Adrenal gland (tissue), 12 donors: ENCODE measurements around the gene LRRC4. TPM values are rescaled to one million over a fixed set of nuclear protein-coding genes. Genes with fewer than 3 reads are reported as not detected.

Source experiments
- DNase-seq, 7 donors: peaks; one replicate each; pipeline ENCODE4 v3.0.0-alpha.2; 2019 to 2020
- H3K27ac ChIP-seq, 5 donors: fragments of 200-600 bp; sonication (generic) in 4 of 5; 1 replicate in 3 of 5; 2 replicates in 2 of 5; pipeline versions ENCODE4 v1.5.1 to v1.8.0; 2016 to 2020; ENCODE audit warnings: mild to moderate bottlenecking in 1 of 5
- H3K27me3 ChIP-seq: fragments of 200-600 bp; 2 replicates; pipeline ENCODE4 v1.8.0; 2021
- H3K36me3 ChIP-seq, 2 donors: fragments of 200-600 bp; replicated peaks in 1 of 2; 1 replicate in 1 of 2; 2 replicates in 1 of 2; pipeline versions ENCODE4 v1.5.1 to v1.8.0; 2018 to 2022
- H3K4me1 ChIP-seq, 2 donors: fragments of 200-600 bp; replicated peaks in 1 of 2; 1 replicate in 1 of 2; 2 replicates in 1 of 2; pipeline versions ENCODE4 v1.5.1 to v1.8.0; 2018 to 2021
- H3K4me3 ChIP-seq, 4 donors: fragments of 200-600 bp; sonication (generic) in 3 of 4; one replicate each; pipeline ENCODE4 v1.5.1; 2016 to 2018
- H3K9me3 ChIP-seq, 3 donors: fragments of 200-600 bp; sonication (generic) in 1 of 3; replicated peaks in 1 of 3; 1 replicate in 2 of 3; 2 replicates in 1 of 3; pipeline versions ENCODE4 v1.5.1 to v1.8.0; 2016 to 2021
- POLR2A ChIP-seq, 2 donors: fragments of 450-650 bp; IDR thresholded peaks; one replicate each; pipeline ENCODE4 v1.6.1; 2017; ENCODE audit warnings: antibody characterized with exemption in 2 of 2, mild to moderate bottlenecking in 2 of 2, moderate library complexity in 1 of 2
- WGBS, 4 donors: extraction: QIAGEN DNeasy Blood & Tissue Kit in 2 of 4; methylation state at CpG; one replicate each; pipeline versions ENCODE4 v1.1.5 to v1.1.7; 2013 to 2017; 5-methylcytosine and 5-hydroxymethylcytosine counted together
- intact Hi-C, 2 donors: fragments of 100-400 bp; cut with DNase I; formaldehyde crosslinking; loops; one replicate each; pipeline versions ENCODE4 v1.14.1 to v1.15.0; 2022 to 2023
- polyA plus RNA-seq, 3 donors: library from polyadenylated mRNA; stranded (reverse); fragments of 200-250 nt in 2 of 3; fragments of 350-450 nt in 1 of 3; fragmentation: Illumina TruSeq in 1 of 3; extraction: RNeasy Lipid Tissue Mini Kit (QIAGEN cat#74804) in 1 of 3; gene quantifications; one replicate each; pipeline ENCODE4 v1.2.3, GENCODE V29; 2013 to 2014
- total RNA-seq, 9 donors: library from RNA; depleted of rRNA in 4 of 9; stranded (reverse); fragments of >200 nt in 4 of 9; fragments of 120-200 nt in 1 of 9; fragmentation: NEBNext Ultra II Directional in 1 of 9; extraction: Animal tissue kit (Norgen Biotek cat#: 25700) in 1 of 9; gene quantifications; one replicate each; pipeline versions ENCODE4 v1.1.0 to v1.2.4, GENCODE V29; 2013 to 2023
- TF ChIP-seq, protein P1 (sequence below), 6 experiments: fragments of 450-650 bp in 4 of 6; fragments of 200-600 bp in 2 of 6; sonication (generic) in 1 of 6; IDR thresholded peaks; 1 replicate in 5 of 6; 2 replicates in 1 of 6; pipeline versions ENCODE4 v1.5.1 to v1.8.0; 2016 to 2021; ENCODE audit warnings: antibody characterized with exemption in 6 of 6, mild to moderate bottlenecking in 2 of 6, moderate library complexity in 1 of 6
- donor health status: healthy with polysubstance abuse.
- donor health status: Bipolar disorder and iron deficiency.
- donor health status: DM: yes; HTN: yes; CAD: no.
- donor health status: DM: no; HTN: no; CAD: no.
- donor health status: DM: no; HTN: no; CAD: no.
- donor health status: DM: yes; HTN: yes; CAD: no.

LRRC4 gene
- total and polyA plus RNA-seq, 12 donors = 2.2 to 23.7 (median 8.4) TPM

DNA sequence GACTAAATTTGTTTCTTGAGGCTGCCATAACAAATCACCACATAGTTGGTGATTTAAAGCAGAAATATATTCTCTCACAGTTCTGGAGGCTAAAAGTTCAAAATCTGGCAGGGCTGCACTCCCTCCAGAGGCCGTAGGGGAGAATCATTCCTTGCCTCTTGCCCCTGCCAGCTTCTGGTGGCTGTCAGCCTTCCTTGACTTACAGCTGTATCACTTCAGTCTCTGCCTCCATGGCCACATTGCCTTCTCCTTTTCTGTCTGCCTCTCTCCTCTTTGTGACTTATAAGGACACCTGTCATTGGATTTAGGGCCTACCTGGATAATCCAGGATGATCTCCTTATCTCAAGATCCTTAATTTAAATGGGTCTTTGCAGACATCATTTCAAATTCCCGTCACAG lies 5.8 kb upstream of the LRRC4 start:
- intact Hi-C loops = loop anchor here (5.0 to 10.0 kb wide), 3 partner anchors 98 to 322 kb away; no protein-coding TSS in a partner anchor
- Histone ChIP-seq H3K27ac (no peak overlapping the region), H3K4me1 (peaks cover 14 to 23% of the 10 kb centered on the region in 2 donors), H3K4me3 (no peak overlapping the region), H3K9me3 (no peaks in the 10 kb centered on the region), H3K36me3 (no peaks in the 10 kb centered on the region), H3K27me3 (no peaks in the 10 kb centered on the region)
- TF ChIP-seq, protein P1, sequence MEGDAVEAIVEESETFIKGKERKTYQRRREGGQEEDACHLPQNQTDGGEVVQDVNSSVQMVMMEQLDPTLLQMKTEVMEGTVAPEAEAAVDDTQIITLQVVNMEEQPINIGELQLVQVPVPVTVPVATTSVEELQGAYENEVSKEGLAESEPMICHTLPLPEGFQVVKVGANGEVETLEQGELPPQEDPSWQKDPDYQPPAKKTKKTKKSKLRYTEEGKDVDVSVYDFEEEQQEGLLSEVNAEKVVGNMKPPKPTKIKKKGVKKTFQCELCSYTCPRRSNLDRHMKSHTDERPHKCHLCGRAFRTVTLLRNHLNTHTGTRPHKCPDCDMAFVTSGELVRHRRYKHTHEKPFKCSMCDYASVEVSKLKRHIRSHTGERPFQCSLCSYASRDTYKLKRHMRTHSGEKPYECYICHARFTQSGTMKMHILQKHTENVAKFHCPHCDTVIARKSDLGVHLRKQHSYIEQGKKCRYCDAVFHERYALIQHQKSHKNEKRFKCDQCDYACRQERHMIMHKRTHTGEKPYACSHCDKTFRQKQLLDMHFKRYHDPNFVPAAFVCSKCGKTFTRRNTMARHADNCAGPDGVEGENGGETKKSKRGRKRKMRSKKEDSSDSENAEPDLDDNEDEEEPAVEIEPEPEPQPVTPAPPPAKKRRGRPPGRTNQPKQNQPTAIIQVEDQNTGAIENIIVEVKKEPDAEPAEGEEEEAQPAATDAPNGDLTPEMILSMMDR (IDR thresholded peaks at IDR 0.05) = no peak
- no peak for TF ChIP-seq POLR2A (IDR thresholded peaks at IDR 0.05)
- no peak for DNase-seq
- WGBS, 4 donors = 85 to 97% (median 92%) methylated on average over 2 of the region's 2 CpGs

DNA sequence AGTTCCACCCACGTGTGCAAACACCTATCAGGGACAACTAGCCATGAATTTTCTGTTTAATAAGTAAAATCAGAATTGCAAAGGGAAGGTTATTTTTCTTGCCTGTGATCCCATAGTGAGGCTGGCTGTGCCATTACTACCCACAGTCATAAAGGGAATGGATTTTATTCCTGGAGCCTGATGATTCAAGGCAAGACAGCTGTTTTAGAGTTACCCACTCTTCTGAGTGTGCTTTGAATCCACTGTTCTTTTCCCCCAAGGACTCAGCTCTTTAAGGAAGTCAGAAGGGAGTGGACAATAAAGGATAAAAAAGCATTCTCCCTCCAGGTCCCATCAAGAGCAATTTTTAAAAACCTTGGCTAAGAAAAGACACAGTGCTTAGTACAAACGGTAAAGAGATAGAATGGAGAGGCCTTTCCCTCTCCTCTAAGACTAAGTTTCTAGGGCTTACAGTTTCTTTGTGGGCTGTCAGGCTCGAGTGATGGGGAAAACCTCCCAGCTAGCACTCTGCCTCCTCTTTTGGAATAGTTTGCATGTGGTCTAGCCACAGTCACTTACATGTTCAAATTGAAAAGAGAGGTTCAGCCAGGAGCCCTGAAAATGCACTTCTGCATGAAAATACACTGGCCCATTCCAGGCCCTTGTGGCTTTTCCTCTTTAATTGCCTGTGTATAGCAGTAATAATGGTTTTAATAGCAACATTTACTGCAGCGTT lies 5.1 kb upstream of the LRRC4 start:
- intact Hi-C loops = loop anchor here (5.0 to 10.0 kb wide), 3 partner anchors 98 to 322 kb away; no protein-coding TSS in a partner anchor
- H3K4me1 ChIP-seq = peaks cover 11 to 22% of the 10 kb centered on the region in 2 donors
- no peaks in the 10 kb centered on the region for H3K9me3 ChIP-seq
- no peaks in the 10 kb centered on the region for H3K36me3 ChIP-seq
- H3K27me3 ChIP-seq = no peaks in the 10 kb centered on the region
- H3K4me3 ChIP-seq = no peak overlapping the region
- 75 to 84% (median 77%) methylated on average over 4 of the region's 4 CpGs for WGBS, 4 donors
- DNase-seq = no peak
- no peak overlapping the region for H3K27ac ChIP-seq
- TF ChIP-seq POLR2A (IDR thresholded peaks at IDR 0.05) = no peak
- TF ChIP-seq, protein P1 (IDR thresholded peaks at IDR 0.05) = no peak

DNA sequence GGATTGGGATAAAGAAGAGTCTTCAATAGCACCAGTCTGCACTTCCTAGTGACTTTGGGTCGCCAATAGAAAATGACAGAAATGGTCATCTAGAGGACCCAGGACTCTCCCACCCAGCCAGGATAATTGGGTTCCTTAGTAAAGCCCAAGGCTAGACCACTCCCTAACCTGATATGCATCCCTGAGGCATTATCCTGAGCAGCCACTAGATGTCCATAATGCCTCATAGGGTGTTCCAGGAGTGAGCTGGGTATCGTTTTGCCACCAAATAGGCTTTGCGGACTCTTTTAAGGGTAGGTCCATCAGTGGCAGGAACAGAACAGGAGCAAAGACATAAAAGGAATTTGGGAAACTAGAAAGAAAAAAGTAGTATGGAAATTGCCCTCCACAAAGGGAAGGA lies 4.5 kb upstream of the LRRC4 start:
- Histone ChIP-seq H3K9me3 (no peaks in the 10 kb centered on the region), H3K4me1 (peaks cover 7 to 17% of the 10 kb centered on the region in 2 donors), H3K27me3 (no peaks in the 10 kb centered on the region), H3K4me3 (no peak overlapping the region), H3K27ac (no peak overlapping the region), H3K36me3 (no peaks in the 10 kb centered on the region)
- WGBS, 4 donors = 68 to 79% (median 72%) methylated on average over 3 of the region's 3 CpGs
- peak in 1 of 7 donors; percentile 68 for DNase-seq
- intact Hi-C loops = loop anchor here (5.0 to 10.0 kb wide), 3 partner anchors 99 to 321 kb away; no protein-coding TSS in a partner anchor
- TF ChIP-seq, protein P1 (IDR thresholded peaks at IDR 0.05) = peak; percentile 33 to 58 (median 52)
- TF ChIP-seq POLR2A (IDR thresholded peaks at IDR 0.05) = no peak

DNA sequence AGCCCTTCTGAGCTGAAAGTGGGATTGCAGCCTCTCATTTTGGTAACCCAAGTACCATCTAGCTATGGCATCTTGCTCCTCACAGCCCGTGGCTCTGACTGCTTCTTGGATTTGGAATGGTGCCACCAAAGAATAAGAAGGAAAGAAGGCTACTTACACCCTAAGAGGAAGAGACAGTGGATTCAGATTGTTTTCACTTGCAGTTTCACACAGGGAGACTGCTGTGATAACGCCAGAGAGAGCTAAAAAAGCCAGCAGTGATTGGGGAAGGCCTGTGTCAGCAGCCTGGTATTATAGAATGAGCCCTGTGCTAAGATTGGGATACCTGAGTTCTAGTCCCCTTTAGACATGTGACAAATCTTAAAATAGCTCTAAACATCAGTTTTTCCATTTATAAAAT lies 3.6 kb upstream of the LRRC4 start:
- DNase-seq = no peak
- WGBS, 4 donors = 52 to 69% (median 60%) methylated on average over 2 of the region's 2 CpGs
- intact Hi-C loops = loop anchor here (5.0 to 10.0 kb wide), 3 partner anchors 100 to 320 kb away; no protein-coding TSS in a partner anchor
- H3K9me3 ChIP-seq = no peaks in the 10 kb centered on the region
- no peaks in the 10 kb centered on the region for H3K36me3 ChIP-seq
- no peak overlapping the region for H3K27ac ChIP-seq
- H3K27me3 ChIP-seq = no peaks in the 10 kb centered on the region
- no peak overlapping the region for H3K4me3 ChIP-seq
- TF ChIP-seq POLR2A (IDR thresholded peaks at IDR 0.05) = no peak
- TF ChIP-seq, protein P1 (IDR thresholded peaks at IDR 0.05) = no peak
- H3K4me1 ChIP-seq = peaks cover 9 to 23% of the 10 kb centered on the region in 2 donors
